Naive thymus-derived CD4-positive, alpha-beta T cell (primary cell): ENCODE data around the gene FANCE. TPM values are rescaled to one million over a fixed set of nuclear protein-coding genes. Genes with fewer than 3 reads are reported as not detected.

ENCODE experiments used
- ATAC-seq: fragments of 150-1000 bp; cut with Tn5 transposase; 2 replicates; pipeline ENCODE4 v1.10.0; 2021; ENCODE audit warnings: mild to moderate bottlenecking, moderate library complexity
- CTCF ChIA-PET: fragments of 350-600 bp; sonication (Branson Sonifier 250); formaldehyde crosslinking; loops from one replicate; lab custom pipeline; 2021; ENCODE audit warnings: antibody characterized with exemption; lab: Charles Lee
- POLR2A ChIA-PET: fragments of 350-600 bp; sonication (Branson Sonifier 250); formaldehyde crosslinking; loops from one replicate; lab custom pipeline; 2021; ENCODE audit warnings: antibody characterized with exemption, inconsistent platforms; lab: Charles Lee
- DNase-seq, 9 donors: peaks; one replicate each; pipeline versions ENCODE4 v3.0.0 to v3.0.0-alpha.2; 2020 to 2022; ENCODE audit warnings: mixed read lengths in 1 of 9
- H3K27ac ChIP-seq: one replicate; pipeline ENCODE4 v1.7.0; 2013; ENCODE audit warnings: mild to moderate bottlenecking, low read depth, low read length, moderate library complexity
- H3K27me3 ChIP-seq, 2 donors: one replicate each; pipeline ENCODE4 v1.7.0; 2013; ENCODE audit warnings: low read length in 2 of 2, mild to moderate bottlenecking in 2 of 2, moderate library complexity in 2 of 2; ENCODE audit not compliant: control insufficient read depth in 2 of 2, insufficient read depth in 2 of 2
- H3K36me3 ChIP-seq, 3 experiments: 1 replicate in 2 of 3; 2 replicates in 1 of 3; pipeline ENCODE4 v1.7.0; 2013; ENCODE audit warnings: low read length in 3 of 3, mild to moderate bottlenecking in 3 of 3, moderate library complexity in 1 of 3; ENCODE audit not compliant: insufficient read depth in 3 of 3, control insufficient read depth in 2 of 3
- H3K4me1 ChIP-seq, 2 donors: one replicate each; pipeline ENCODE4 v1.7.0; 2013; ENCODE audit warnings: low read length in 2 of 2, mild to moderate bottlenecking in 2 of 2, moderate library complexity in 1 of 2; ENCODE audit not compliant: control insufficient read depth in 2 of 2, insufficient read depth in 2 of 2
- H3K4me3 ChIP-seq: 2 replicates; pipeline ENCODE4 v1.7.0; 2013; ENCODE audit warnings: mild to moderate bottlenecking, low read length
- H3K9me3 ChIP-seq, 3 experiments: 1 replicate in 2 of 3; 2 replicates in 1 of 3; pipeline ENCODE4 v1.7.0; 2013; ENCODE audit warnings: low read length in 3 of 3; ENCODE audit not compliant: control insufficient read depth in 2 of 3
- H3K27ac Mint-ChIP-seq, 9 donors: one replicate each; pipeline ENCODE4 v1.8.0; 2020 to 2022; ENCODE audit warnings: mixed read lengths in 9 of 9, mild to moderate bottlenecking in 8 of 9, moderate library complexity in 5 of 9, inconsistent platforms in 2 of 9
- H3K27me3 Mint-ChIP-seq, 5 donors: one replicate each; pipeline ENCODE4 v1.8.0; 2021 to 2022; ENCODE audit warnings: mixed read lengths in 5 of 5, mild to moderate bottlenecking in 1 of 5
- H3K36me3 Mint-ChIP-seq, 5 donors: one replicate each; pipeline ENCODE4 v1.8.0; 2020 to 2022; ENCODE audit warnings: mixed read lengths in 5 of 5, mild to moderate bottlenecking in 3 of 5, inconsistent platforms in 1 of 5
- H3K4me1 Mint-ChIP-seq, 7 donors: one replicate each; pipeline ENCODE4 v1.8.0; 2020 to 2022; ENCODE audit warnings: mixed read lengths in 7 of 7, mild to moderate bottlenecking in 3 of 7, inconsistent platforms in 1 of 7
- H3K4me3 Mint-ChIP-seq, 10 donors: one replicate each; pipeline ENCODE4 v1.8.0; 2020 to 2022; ENCODE audit warnings: mild to moderate bottlenecking in 10 of 10, mixed read lengths in 10 of 10, moderate library complexity in 6 of 10, inconsistent platforms in 2 of 10
- H3K9me3 Mint-ChIP-seq, 11 donors: one replicate each; pipeline ENCODE4 v1.8.0; 2020 to 2022; ENCODE audit warnings: mixed read lengths in 11 of 11, mild to moderate bottlenecking in 4 of 11, inconsistent platforms in 1 of 11, moderate library complexity in 1 of 11
- intact Hi-C, 2 donors: fragments of 100-400 bp; cut with micrococcal nuclease; formaldehyde crosslinking; loops; one replicate each; pipeline ENCODE4 v1.15.1; 2023
- polyA plus RNA-seq, 2 donors: library from polyadenylated mRNA; unstranded; fragments of 300-500 nt; fragmentation: Illumina TruSeq; gene quantifications; one replicate each; pipeline ENCODE4 v1.2.3, GENCODE V29; 2021
- total RNA-seq, 6 experiments: library from RNA in 5 of 6; stranded (reverse) in 5 of 6; gene quantifications; 1 replicate in 5 of 6; 2 replicates in 1 of 6; pipeline ENCODE4 v1.2.3 and lab custom pipeline; 2021 to 2026

The FANCE gene
- total and polyA plus RNA-seq, 7 experiments from 2014 or later, result 3.1 to 12.0 (median 6.4) TPM

- H3K9me3 Mint-ChIP-seq, result no peaks in the 10 kb centered on the region
- intact Hi-C loops, result loop anchor here (1.0 to 5.0 kb wide), 4 partner anchors 30 to 52 kb away; partner anchors contain the start of gene RPL10A (in 1 of the 2)
- peaks cover 26 to 54% (median 40%) of the 10 kb centered on the region in 7 donors for H3K4me1 Mint-ChIP-seq
- no peak overlapping the region for H3K27ac ChIP-seq
- H3K4me3 Mint-ChIP-seq, result peak overlapping the region in 9 of 10 donors; percentile 29 to 77 (median 46)
- peak; percentile 38 for ATAC-seq
- H3K36me3 Mint-ChIP-seq, result peaks cover 7 to 27% (median 15%) of the 10 kb centered on the region in 5 donors
- H3K27ac Mint-ChIP-seq, result peak overlapping the region; percentile 76 to 94 (median 88)
- ChIA-PET POLR2A (interaction anchor here (0.6 to 1.9 kb wide), 7 partner anchors 13 to 123 kb away, joined by 3 to 6 read pairs (median 3); partner anchors contain the start of genes PPARD and RPL10A), CTCF (interaction anchor here (0.7 to 4.0 kb wide), 17 partner anchors 9 to 317 kb away, joined by 3 to 26 read pairs (median 5); partner anchors contain the start of genes ARMC12, FANCE, PPARD and RPL10A)
- no peaks in the 10 kb centered on the region for H3K27me3 ChIP-seq
- peak in 6 of 9 donors; percentile 7 to 41 (median 32) for DNase-seq
- H3K9me3 ChIP-seq, result no peaks in the 10 kb centered on the region
- no peaks in the 10 kb centered on the region for H3K27me3 Mint-ChIP-seq
- peaks cover 0 to 30% of the 10 kb centered on the region in 2 donors for H3K4me1 ChIP-seq
- H3K36me3 ChIP-seq, result peaks cover 0 to 56% (median 9%) of the 10 kb centered on the region in 3 experiments
- no peak overlapping the region for H3K4me3 ChIP-seq
Observed at GRCh38 chr6:35419417-35419816, 32.7 kb upstream of the FANCE start.

GRCh38 chr6:35419961-35420360 lies 32.2 kb upstream of the FANCE start:
- no peaks in the 10 kb centered on the region for H3K27me3 ChIP-seq
- H3K4me1 Mint-ChIP-seq, result peaks cover 23 to 49% (median 36%) of the 10 kb centered on the region in 7 donors
- no peaks in the 10 kb centered on the region for H3K27me3 Mint-ChIP-seq
- H3K27ac Mint-ChIP-seq, result peak overlapping the region in 7 of 9 donors; percentile 76 to 92 (median 88)
- peaks cover 0 to 26% of the 10 kb centered on the region in 2 donors for H3K4me1 ChIP-seq
- no peaks in the 10 kb centered on the region for H3K9me3 Mint-ChIP-seq
- ChIA-PET POLR2A (interaction anchor here (0.6 to 1.5 kb wide), 6 partner anchors 14 to 123 kb away, joined by 3 to 6 read pairs (median 3); partner anchors contain the start of genes PPARD and RPL10A), CTCF (interaction anchor here (0.6 to 4.0 kb wide), 16 partner anchors 8 to 316 kb away, joined by 3 to 26 read pairs (median 4); partner anchors contain the start of genes ARMC12, FANCE, PPARD and RPL10A)
- H3K36me3 Mint-ChIP-seq, result peaks cover 9 to 31% (median 15%) of the 10 kb centered on the region in 5 donors
- H3K27ac ChIP-seq, result no peak overlapping the region
- peaks cover 0 to 55% (median 10%) of the 10 kb centered on the region in 3 experiments for H3K36me3 ChIP-seq
- DNase-seq (no peak), ATAC-seq (no peak)
- H3K4me3 ChIP-seq, result no peak overlapping the region
- H3K9me3 ChIP-seq, result no peaks in the 10 kb centered on the region
- intact Hi-C loops, result loop anchor here (1.0 to 5.0 kb wide), 4 partner anchors 29 to 53 kb away; partner anchors contain the start of gene RPL10A (in 1 of the 2)
- H3K4me3 Mint-ChIP-seq, result peak overlapping the region in 6 of 10 donors; percentile 29 to 77 (median 54)

GRCh38 chr6:35425284-35425683 lies 26.9 kb upstream of the FANCE start:
- Mint-ChIP-seq H3K4me3 (no peak overlapping the region), H3K27me3 (no peaks in the 10 kb centered on the region), H3K4me1 (peaks cover 0 to 9% (median 0%) of the 10 kb centered on the region in 7 donors), H3K36me3 (peaks cover 19 to 48% (median 31%) of the 10 kb centered on the region in 5 donors), H3K27ac (no peak overlapping the region), H3K9me3 (peaks cover 0 to 24% (median 13%) of the 10 kb centered on the region in 11 donors)
- intact Hi-C loops, result no loop called here
- H3K36me3 ChIP-seq, result peaks cover 0 to 71% (median 10%) of the 10 kb centered on the region in 3 experiments
- ChIA-PET POLR2A (interaction anchor here (0.8 kb wide), 1 partner anchor 71 kb away, joined by 3 read pairs; no protein-coding TSS in a partner anchor), CTCF (no interaction called here)
- no peak for ATAC-seq
- no peaks in the 10 kb centered on the region for H3K27me3 ChIP-seq
- no peak for DNase-seq
- H3K9me3 ChIP-seq, result peaks cover 0 to 22% (median 0%) of the 10 kb centered on the region in 3 experiments
- H3K27ac ChIP-seq, result no peak overlapping the region
- no peak overlapping the region for H3K4me3 ChIP-seq
- H3K4me1 ChIP-seq, result no peaks in the 10 kb centered on the region

GRCh38 chr6:35426074-35426473 lies 26.1 kb upstream of the FANCE start:
- peak; percentile 27 for ATAC-seq
- H3K36me3 ChIP-seq, result peaks cover 0 to 66% (median 10%) of the 10 kb centered on the region in 3 experiments
- H3K27me3 ChIP-seq, result no peaks in the 10 kb centered on the region
- Mint-ChIP-seq H3K27me3 (no peaks in the 10 kb centered on the region), H3K27ac (peak overlapping the region in 4 of 9 donors; percentile 3 to 53 (median 22)), H3K9me3 (peaks cover 0 to 26% (median 15%) of the 10 kb centered on the region in 11 donors), H3K4me3 (no peak overlapping the region), H3K36me3 (peaks cover 19 to 48% (median 28%) of the 10 kb centered on the region in 5 donors), H3K4me1 (peaks cover 0 to 9% (median 0%) of the 10 kb centered on the region in 7 donors)
- ChIA-PET CTCF (no interaction called here), POLR2A (interaction anchor here (0.8 kb wide), 1 partner anchor 72 kb away, joined by 3 read pairs; no protein-coding TSS in a partner anchor)
- DNase-seq, result no peak
- no peaks in the 10 kb centered on the region for H3K4me1 ChIP-seq
- H3K4me3 ChIP-seq, result no peak overlapping the region
- intact Hi-C loops, result no loop called here
- peaks cover 0 to 23% (median 0%) of the 10 kb centered on the region in 3 experiments for H3K9me3 ChIP-seq
- H3K27ac ChIP-seq, result no peak overlapping the region

GRCh38 chr6:35427435-35427834 lies 24.7 kb upstream of the FANCE start:
- DNase-seq (no peak), ATAC-seq (no peak)
- intact Hi-C loops, result no loop called here
- H3K9me3 ChIP-seq, result peaks cover 0 to 23% (median 0%) of the 10 kb centered on the region in 3 experiments
- no peak overlapping the region for H3K27ac ChIP-seq
- ChIA-PET POLR2A (no interaction called here), CTCF (interaction anchor here (0.8 kb wide), 1 partner anchor 18 kb away, joined by 3 read pairs; no protein-coding TSS in a partner anchor)
- no peak overlapping the region for H3K27ac Mint-ChIP-seq
- H3K27me3 Mint-ChIP-seq, result no peaks in the 10 kb centered on the region
- peaks cover 19 to 42% (median 28%) of the 10 kb centered on the region in 5 donors for H3K36me3 Mint-ChIP-seq
- no peaks in the 10 kb centered on the region for H3K27me3 ChIP-seq
- peaks cover 0 to 7% (median 0%) of the 10 kb centered on the region in 7 donors for H3K4me1 Mint-ChIP-seq
- H3K9me3 Mint-ChIP-seq, result peaks cover 0 to 26% (median 15%) of the 10 kb centered on the region in 11 donors
- no peaks in the 10 kb centered on the region for H3K4me1 ChIP-seq
- peaks cover 0 to 56% (median 10%) of the 10 kb centered on the region in 3 experiments for H3K36me3 ChIP-seq
- no peak overlapping the region for H3K4me3 ChIP-seq
- H3K4me3 Mint-ChIP-seq, result no peak overlapping the region

- H3K27me3 Mint-ChIP-seq, result no peaks in the 10 kb centered on the region
- no peak overlapping the region for H3K4me3 Mint-ChIP-seq
- ChIA-PET CTCF (interaction anchor here (1.4 kb wide), 1 partner anchor 9 kb away, joined by 6 read pairs; no protein-coding TSS in a partner anchor), POLR2A (no interaction called here)
- H3K9me3 Mint-ChIP-seq, result peaks cover 0 to 26% (median 15%) of the 10 kb centered on the region in 11 donors
- H3K4me1 Mint-ChIP-seq, result peaks cover 0 to 7% (median 0%) of the 10 kb centered on the region in 7 donors
- Histone ChIP-seq H3K27me3 (no peaks in the 10 kb centered on the region), H3K36me3 (peaks cover 0 to 53% (median 10%) of the 10 kb centered on the region in 3 experiments), H3K4me1 (no peaks in the 10 kb centered on the region), H3K4me3 (no peak overlapping the region), H3K9me3 (peaks cover 0 to 23% (median 0%) of the 10 kb centered on the region in 3 experiments), H3K27ac (no peak overlapping the region)
- DNase-seq (no peak), ATAC-seq (no peak)
- H3K27ac Mint-ChIP-seq, result peak overlapping the region in 1 of 9 donors; percentile 4
- intact Hi-C loops, result no loop called here
- peaks cover 19 to 40% (median 28%) of the 10 kb centered on the region in 5 donors for H3K36me3 Mint-ChIP-seq
Observed at GRCh38 chr6:35427851-35428321, 24.3 kb upstream of the FANCE start.
